Mesenchymal stem cell (in vitro differentiated cells and primary cell): Measurements from ENCODE around the gene CNOT6.
"Not testable (repeated sequence)": the region's sequence is repeated elsewhere in the genome, so short reads cannot be mapped to it uniquely, and the experiment has no call there.

Source experiments
- DNase-seq: peaks from one replicate; pipeline ENCODE4 v3.0.0-alpha.2; 2013
- H2AFZ ChIP-seq: one replicate; pipeline ENCODE4 v1.6.1; 2013; ENCODE audit warnings: low read depth, mild to moderate bottlenecking, control low read depth, inconsistent platforms, low read length, moderate library complexity
- H2AK5ac ChIP-seq: 2 replicates; pipeline ENCODE4 v1.6.1; 2013; ENCODE audit warnings: low read length, moderate library complexity, mild to moderate bottlenecking, inconsistent platforms; ENCODE audit not compliant: severe bottlenecking
- H2BK120ac ChIP-seq: one replicate; pipeline ENCODE4 v1.6.1; 2013; ENCODE audit warnings: low read depth, mild to moderate bottlenecking, inconsistent platforms, low read length, moderate library complexity
- H2BK12ac ChIP-seq, 2 experiments: one replicate each; pipeline ENCODE4 v1.6.1; 2013; ENCODE audit warnings: inconsistent platforms in 2 of 2, low read length in 2 of 2, mild to moderate bottlenecking in 2 of 2, moderate library complexity in 2 of 2, control low read depth in 1 of 2
- H2BK15ac ChIP-seq: one replicate; pipeline ENCODE4 v1.6.1; 2013; ENCODE audit warnings: mild to moderate bottlenecking, low read depth, inconsistent platforms; ENCODE audit not compliant: poor library complexity, severe bottlenecking
- H2BK5ac ChIP-seq: 2 replicates; pipeline ENCODE4 v1.6.1; 2013; ENCODE audit warnings: low read depth, mild to moderate bottlenecking, low read length, control low read depth, inconsistent platforms; ENCODE audit not compliant: poor library complexity, severe bottlenecking
- H3K14ac ChIP-seq, 2 experiments: one replicate each; pipeline ENCODE4 v1.6.1; 2013; ENCODE audit warnings: inconsistent platforms in 2 of 2, low read length in 2 of 2, control low read depth in 1 of 2, mild to moderate bottlenecking in 1 of 2, moderate library complexity in 1 of 2
- H3K18ac ChIP-seq, 2 experiments: one replicate each; pipeline ENCODE4 v1.6.1; 2013; ENCODE audit warnings: inconsistent platforms in 2 of 2, low read length in 2 of 2, control low read depth in 1 of 2, low read depth in 1 of 2, mild to moderate bottlenecking in 1 of 2
- H3K23ac ChIP-seq, 2 experiments: one replicate each; pipeline ENCODE4 v1.6.1; 2013; ENCODE audit warnings: inconsistent platforms in 2 of 2, low read length in 2 of 2, mild to moderate bottlenecking in 2 of 2, moderate library complexity in 2 of 2, control low read depth in 1 of 2
- H3K27ac ChIP-seq: 2 replicates; pipeline ENCODE4 v1.5.1; 2013; ENCODE audit warnings: mild to moderate bottlenecking, moderate library complexity, low read length, control low read depth, inconsistent platforms; ENCODE audit not compliant: poor library complexity, severe bottlenecking
- H3K27me3 ChIP-seq, 2 experiments: 2 replicates each; pipeline versions ENCODE4 v1.6.1 to v1.7.0; 2013; ENCODE audit warnings: low read length in 2 of 2, mild to moderate bottlenecking in 2 of 2, moderate library complexity in 2 of 2, control low read depth in 1 of 2, inconsistent platforms in 1 of 2; ENCODE audit not compliant: control insufficient read depth in 1 of 2, insufficient read depth in 1 of 2
- H3K36me3 ChIP-seq, 2 experiments: 2 replicates each; pipeline versions ENCODE4 v1.6.1 to v1.7.0; 2013; ENCODE audit warnings: low read length in 2 of 2, control low read depth in 1 of 2, inconsistent platforms in 1 of 2, low read depth in 1 of 2, mild to moderate bottlenecking in 1 of 2; ENCODE audit not compliant: insufficient read depth in 2 of 2, control insufficient read depth in 1 of 2
- H3K4ac ChIP-seq, 2 experiments: one replicate each; pipeline ENCODE4 v1.6.1; 2013; ENCODE audit warnings: inconsistent platforms in 2 of 2, low read length in 2 of 2, mild to moderate bottlenecking in 2 of 2, moderate library complexity in 2 of 2, control low read depth in 1 of 2, low read depth in 1 of 2
- H3K4me1 ChIP-seq: 2 replicates; pipeline ENCODE4 v1.6.1; 2013; ENCODE audit warnings: low read depth, low read length, control low read depth; ENCODE audit not compliant: control insufficient read depth, insufficient read depth
- H3K4me2 ChIP-seq: 2 replicates; pipeline ENCODE4 v1.6.1; 2013; ENCODE audit warnings: low read length, mild to moderate bottlenecking, inconsistent platforms; ENCODE audit not compliant: poor library complexity, severe bottlenecking
- H3K4me3 ChIP-seq, 2 experiments: 2 replicates each; pipeline versions ENCODE4 v1.5.1 to v1.7.0; 2013; ENCODE audit warnings: low read length in 2 of 2, mild to moderate bottlenecking in 2 of 2, control low read depth in 1 of 2, low read depth in 1 of 2; ENCODE audit not compliant: insufficient read depth in 1 of 2
- H3K79me1 ChIP-seq: replicated peaks from 2 replicates; pipeline ENCODE4 v1.6.1; 2013; ENCODE audit warnings: mild to moderate bottlenecking, control low read depth, low read length, inconsistent platforms; ENCODE audit not compliant: poor library complexity, severe bottlenecking
- H3K9ac ChIP-seq: 2 replicates; pipeline ENCODE4 v1.7.0; 2013; ENCODE audit warnings: mild to moderate bottlenecking, low read length, moderate library complexity
- H3K9me3 ChIP-seq: 2 replicates; pipeline ENCODE4 v1.7.0; 2013; ENCODE audit warnings: mild to moderate bottlenecking, low read length; ENCODE audit not compliant: control insufficient read depth
- H4K8ac ChIP-seq: one replicate; pipeline ENCODE4 v1.6.1; 2013; ENCODE audit warnings: inconsistent platforms, mild to moderate bottlenecking, low read length, moderate library complexity
- H4K91ac ChIP-seq: one replicate; pipeline ENCODE4 v1.6.1; 2013; ENCODE audit warnings: mild to moderate bottlenecking, low read length, inconsistent platforms
- WGBS: methylation state at CpG from one replicate; pipeline ENCODE4 v1.1.7; 2013; ENCODE audit warnings: mixed read lengths; 5-methylcytosine and 5-hydroxymethylcytosine counted together

The CNOT6 gene

DNA sequence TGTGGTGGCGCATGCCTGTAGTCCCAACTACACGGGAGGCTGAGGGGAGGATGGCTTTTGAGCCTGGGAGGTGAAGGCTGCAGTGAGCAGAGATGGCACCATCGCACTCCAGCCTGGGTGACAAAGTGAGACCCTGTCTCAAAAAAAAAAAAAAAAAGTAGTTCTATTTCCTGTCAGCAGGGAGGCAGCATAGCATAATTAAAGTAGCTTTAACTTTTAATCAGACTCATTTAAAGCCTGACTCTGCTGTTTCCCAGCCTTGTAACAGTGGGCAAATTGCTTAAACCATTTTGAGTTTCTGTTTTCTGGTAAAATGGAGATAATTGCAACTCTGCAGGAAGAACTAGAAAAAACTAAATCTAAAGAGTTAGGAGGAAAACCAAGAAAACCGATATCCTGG lies 31.2 kb downstream of the CNOT6 start:
- Histone ChIP-seq H3K23ac (no peak overlapping the region), H3K9me3 (no peaks in the 10 kb centered on the region), H3K79me1 (peaks cover 16% of the 10 kb centered on the region), H3K4me2 (no peak overlapping the region), H3K18ac (no peak overlapping the region), H3K36me3 (peaks cover 0 to 13% of the 10 kb centered on the region in 2 experiments), H2BK5ac (no peak overlapping the region), H3K4me1 (peaks cover 20% of the 10 kb centered on the region), H4K8ac (no peak overlapping the region), H3K14ac (no peak overlapping the region), H2AFZ (no peak overlapping the region), H3K4ac (no peak overlapping the region), H3K4me3 (no peak overlapping the region), H3K27ac (no peak overlapping the region), H2BK15ac (no peak overlapping the region), H2BK12ac (no peak overlapping the region), H2AK5ac (no peak overlapping the region), H3K9ac (no peak overlapping the region), H2BK120ac (no peak overlapping the region), H3K27me3 (no peaks in the 10 kb centered on the region), H4K91ac (no peak overlapping the region)
- DNase-seq, result no peak
- 92% methylated on average over 3 of the region's 4 CpGs for WGBS

DNA sequence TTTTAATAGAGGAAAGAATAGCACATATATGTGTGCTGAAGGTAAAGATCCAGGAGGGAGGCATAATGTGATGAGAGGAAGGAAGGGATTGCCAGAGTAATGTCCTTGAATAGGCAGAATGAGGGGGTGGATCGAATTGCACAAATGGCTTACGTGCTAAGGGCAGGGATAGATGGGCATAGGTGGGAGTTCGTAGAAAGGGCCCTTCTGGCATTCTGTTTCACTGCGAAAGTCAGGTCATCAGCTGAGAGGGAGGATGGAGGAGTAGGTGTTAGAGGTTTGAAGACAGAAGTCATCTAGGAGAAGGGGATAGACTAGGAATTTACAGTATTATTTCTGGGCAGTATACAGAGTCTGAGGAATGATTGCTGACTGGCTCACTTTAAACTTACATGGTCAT lies 32.1 kb downstream of the CNOT6 start:
- Histone ChIP-seq H2BK12ac (no peak overlapping the region), H3K9ac (no peak overlapping the region), H2BK120ac (no peak overlapping the region), H3K14ac (no peak overlapping the region), H4K91ac (no peak overlapping the region), H3K36me3 (peaks cover 3 to 13% of the 10 kb centered on the region in 2 experiments), H3K4me2 (no peak overlapping the region), H3K27me3 (no peaks in the 10 kb centered on the region), H3K9me3 (no peaks in the 10 kb centered on the region), H3K23ac (no peak overlapping the region), H2BK5ac (no peak overlapping the region), H3K4ac (peak overlapping the region in 1 of 2 experiments; percentile 6), H3K79me1 (peaks cover 16% of the 10 kb centered on the region), H3K18ac (no peak overlapping the region), H2AFZ (no peak overlapping the region), H2AK5ac (no peak overlapping the region), H3K27ac (no peak overlapping the region), H4K8ac (no peak overlapping the region), H2BK15ac (no peak overlapping the region), H3K4me3 (no peak overlapping the region), H3K4me1 (peaks cover 20% of the 10 kb centered on the region)
- DNase-seq, result no peak
- 97% methylated on average over 4 of the region's 4 CpGs for WGBS

- Histone ChIP-seq H3K14ac (no peak overlapping the region), H2AFZ (no peak overlapping the region), H2AK5ac (no peak overlapping the region), H2BK15ac (no peak overlapping the region), H4K8ac (no peak overlapping the region), H3K4me1 (peaks cover 18% of the 10 kb centered on the region), H3K9ac (no peak overlapping the region), H3K9me3 (no peaks in the 10 kb centered on the region), H2BK12ac (no peak overlapping the region), H3K23ac (no peak overlapping the region), H3K4ac (peak overlapping the region in 1 of 2 experiments; percentile 24), H3K27me3 (no peaks in the 10 kb centered on the region), H4K91ac (no peak overlapping the region), H3K36me3 (peaks cover 11 to 21% of the 10 kb centered on the region in 2 experiments), H3K18ac (no peak overlapping the region), H3K4me2 (no peak overlapping the region), H2BK120ac (no peak overlapping the region), H3K79me1 (peaks cover 16% of the 10 kb centered on the region), H3K4me3 (no peak overlapping the region), H2BK5ac (no peak overlapping the region), H3K27ac (no peak overlapping the region)
- WGBS, result 98% methylated on average over 15 of the region's 15 CpGs
- no peak for DNase-seq
Observed at GRCh38 chr5:180527659-180528058, 33.5 kb downstream of the CNOT6 start.

- not testable (repeated sequence) for H2AK5ac ChIP-seq, H2AFZ ChIP-seq, H3K4ac ChIP-seq, H2BK5ac ChIP-seq, H3K14ac ChIP-seq, H3K4me2 ChIP-seq, H3K27ac ChIP-seq, H3K4me3 ChIP-seq, H4K91ac ChIP-seq, H3K9me3 ChIP-seq, H3K27me3 ChIP-seq, H3K9ac ChIP-seq, H4K8ac ChIP-seq, H2BK120ac ChIP-seq, H2BK15ac ChIP-seq, H3K23ac ChIP-seq, H2BK12ac ChIP-seq, DNase-seq, H3K18ac ChIP-seq
- 93% methylated on average over 39 of the region's 43 CpGs for WGBS
- H3K4me1 ChIP-seq, result peaks cover 14% of the 10 kb centered on the region
- peaks cover 22 to 44% of the 10 kb centered on the region in 2 experiments for H3K36me3 ChIP-seq
- H3K79me1 ChIP-seq, result peaks cover 22% of the 10 kb centered on the region
Observed at GRCh38 chr5:180531036-180531585, 36.9 kb downstream of the CNOT6 start.
